Kidney (tissue), 14 donors: Measurements from ENCODE around the gene RBP4. TPM values are rescaled to one million over a fixed set of nuclear protein-coding genes. Genes with fewer than 3 reads are reported as not detected.

Experiments used
- DNase-seq, 5 donors: peaks; one replicate each; pipeline ENCODE4 v3.0.0-alpha.2; 2013 to 2020
- FAIRE-seq: peaks from 2 replicates; lab custom pipeline; 2012; peaks lifted over from hg19 to GRCh38; lab: Jason Lieb, UNC
- H3K27ac ChIP-seq, 2 donors: one replicate each; pipeline ENCODE4 v1.7.0; 2013; ENCODE audit warnings: low read depth in 2 of 2, low read length in 2 of 2, inconsistent platforms in 1 of 2
- H3K27me3 ChIP-seq: one replicate; pipeline ENCODE4 v1.7.1; 2013; ENCODE audit warnings: low read length, inconsistent platforms; ENCODE audit not compliant: control insufficient read depth, insufficient read depth
- H3K36me3 ChIP-seq, 3 donors: one replicate each; pipeline versions ENCODE4 v1.7.0 to v1.7.1; 2013; ENCODE audit warnings: low read length in 3 of 3, control low read depth in 1 of 3, inconsistent platforms in 1 of 3; ENCODE audit not compliant: insufficient read depth in 3 of 3, control insufficient read depth in 2 of 3
- H3K4me1 ChIP-seq, 3 donors: one replicate each; pipeline versions ENCODE4 v1.7.0 to v1.7.1; 2013; ENCODE audit warnings: low read length in 3 of 3, inconsistent platforms in 1 of 3, low read depth in 1 of 3; ENCODE audit not compliant: control insufficient read depth in 2 of 3, insufficient read depth in 2 of 3
- H3K4me3 ChIP-seq, 3 donors: one replicate each; pipeline versions ENCODE4 v1.7.0 to v1.8.1; 2013; ENCODE audit warnings: low read length in 3 of 3, control low read depth in 1 of 3, inconsistent platforms in 1 of 3
- H3K9ac ChIP-seq, 3 donors: one replicate each; pipeline versions ENCODE4 v1.7.0 to v1.7.1; 2013; ENCODE audit warnings: low read length in 3 of 3, control low read depth in 1 of 3, inconsistent platforms in 1 of 3
- H3K9me3 ChIP-seq, 3 donors: one replicate each; pipeline versions ENCODE4 v1.7.0 to v1.7.1; 2013; ENCODE audit warnings: low read length in 3 of 3, control low read depth in 1 of 3, inconsistent platforms in 1 of 3; ENCODE audit not compliant: control insufficient read depth in 2 of 3, insufficient read depth in 1 of 3
- intact Hi-C: fragments of 100-400 bp; cut with DNase I; formaldehyde crosslinking; loops from one replicate; pipeline ENCODE4 v1.11.1; 2022
- polyA plus RNA-seq: library from polyadenylated mRNA; stranded (reverse); fragments of 350-450 nt; fragmentation: Illumina TruSeq; extraction: RNeasy Lipid Tissue Mini Kit (QIAGEN cat#74804); gene quantifications from one replicate; pipeline ENCODE4 v1.2.3, GENCODE V29; 2014; ENCODE audit warnings: low read depth, low replicate concordance; ENCODE audit not compliant: insufficient read depth
- total RNA-seq: library from RNA; stranded (reverse); fragmentation: NEBNext Ultra II Directional; extraction: Animal tissue kit (Norgen Biotek cat#: 25700); gene quantifications from one replicate; pipeline ENCODE4 v1.2.1, GENCODE V29; 2021
- TF ChIP-seq, protein P1 (sequence below): IDR thresholded peaks from 3 replicates; pipeline ENCODE4 v1.5.1; 2012; ENCODE audit warnings: mild to moderate bottlenecking, moderate library complexity, borderline replicate concordance; ENCODE audit not compliant: insufficient read depth; ENCODE audit errors: extremely low read depth
- donor health status: control.
- donor health status: control.
- donor health status: control.
- donor health status: control.
- donor health status: control.
- donor health status: DM: yes; HTN: yes; CAD: no.
- donor health status: Normal renal cell carcinoma (clear cell type).

The RBP4 gene
- total and polyA plus RNA-seq, 2 donors from 2014 or later: 24.3 to 77.4 TPM

- TF ChIP-seq, protein P1, sequence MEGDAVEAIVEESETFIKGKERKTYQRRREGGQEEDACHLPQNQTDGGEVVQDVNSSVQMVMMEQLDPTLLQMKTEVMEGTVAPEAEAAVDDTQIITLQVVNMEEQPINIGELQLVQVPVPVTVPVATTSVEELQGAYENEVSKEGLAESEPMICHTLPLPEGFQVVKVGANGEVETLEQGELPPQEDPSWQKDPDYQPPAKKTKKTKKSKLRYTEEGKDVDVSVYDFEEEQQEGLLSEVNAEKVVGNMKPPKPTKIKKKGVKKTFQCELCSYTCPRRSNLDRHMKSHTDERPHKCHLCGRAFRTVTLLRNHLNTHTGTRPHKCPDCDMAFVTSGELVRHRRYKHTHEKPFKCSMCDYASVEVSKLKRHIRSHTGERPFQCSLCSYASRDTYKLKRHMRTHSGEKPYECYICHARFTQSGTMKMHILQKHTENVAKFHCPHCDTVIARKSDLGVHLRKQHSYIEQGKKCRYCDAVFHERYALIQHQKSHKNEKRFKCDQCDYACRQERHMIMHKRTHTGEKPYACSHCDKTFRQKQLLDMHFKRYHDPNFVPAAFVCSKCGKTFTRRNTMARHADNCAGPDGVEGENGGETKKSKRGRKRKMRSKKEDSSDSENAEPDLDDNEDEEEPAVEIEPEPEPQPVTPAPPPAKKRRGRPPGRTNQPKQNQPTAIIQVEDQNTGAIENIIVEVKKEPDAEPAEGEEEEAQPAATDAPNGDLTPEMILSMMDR: no peak
- Histone ChIP-seq H3K36me3 (no peaks in the 10 kb centered on the region), H3K9ac (no peak overlapping the region), H3K27ac (no peak overlapping the region), H3K4me1 (no peaks in the 10 kb centered on the region), H3K4me3 (no peak overlapping the region), H3K9me3 (peaks cover 0 to 4% (median 0%) of the 10 kb centered on the region in 3 donors), H3K27me3 (no peaks in the 10 kb centered on the region)
- DNase-seq (no peak), FAIRE-seq (no peak)
- intact Hi-C loops: no loop called here
These were observed 41.5 kb downstream of the RBP4 start for GRCh38 chr10:93559490-93559889.

- FAIRE-seq (no peak), DNase-seq (peak in 4 of 5 donors; percentile 76 to 88 (median 80))
- H3K4me1 ChIP-seq: no peaks in the 10 kb centered on the region
- TF ChIP-seq, protein P1: peak; percentile 68
- intact Hi-C loops: no loop called here
- H3K27me3 ChIP-seq: no peaks in the 10 kb centered on the region
- H3K4me3 ChIP-seq: no peak overlapping the region
- H3K36me3 ChIP-seq: no peaks in the 10 kb centered on the region
- H3K27ac ChIP-seq: no peak overlapping the region
- no peak overlapping the region for H3K9ac ChIP-seq
- peaks cover 0 to 4% (median 0%) of the 10 kb centered on the region in 3 donors for H3K9me3 ChIP-seq
These were observed 46.1 kb downstream of the RBP4 start for GRCh38 chr10:93554760-93555432.

DNA sequence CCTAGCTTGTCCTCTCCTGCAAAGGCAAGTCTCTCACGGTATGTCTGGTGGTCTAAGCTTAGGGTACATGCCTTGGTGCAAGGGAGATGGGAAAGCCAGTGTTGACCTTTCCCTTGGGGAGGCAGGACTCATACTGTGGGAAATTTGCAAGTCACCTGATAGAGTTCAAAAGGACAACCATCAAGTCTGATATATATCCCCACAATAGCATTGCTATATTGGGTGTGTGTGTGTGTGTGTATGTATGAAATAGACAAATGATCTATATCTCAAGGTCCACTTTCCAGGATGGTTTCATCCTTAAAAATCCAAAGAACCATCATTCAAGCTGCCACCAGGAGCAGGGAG, 46.7 kb downstream of the RBP4 start:
- H3K9me3 ChIP-seq: no peaks in the 10 kb centered on the region
- TF ChIP-seq, protein P1: no peak
- no peak overlapping the region for H3K27ac ChIP-seq
- no peak overlapping the region for H3K9ac ChIP-seq
- no peaks in the 10 kb centered on the region for H3K4me1 ChIP-seq
- H3K36me3 ChIP-seq: no peaks in the 10 kb centered on the region
- FAIRE-seq (no peak), DNase-seq (no peak)
- no peak overlapping the region for H3K4me3 ChIP-seq
- no peaks in the 10 kb centered on the region for H3K27me3 ChIP-seq
- intact Hi-C loops: no loop called here
